ENCODE data around the gene ETS2.

The ETS2 gene

GRCh38 chr21:38761531-38761930 lies 44.2 kb upstream of the ETS2 start:
- TF ChIP-seq CTCF (conservative IDR thresholded peaks at IDR 0.05; ENCODE audit: control insufficient read depth, insufficient read depth, low read depth, low read length), result no peak
- DNase-seq (ENCODE audit: low read depth), result no peak
- H3K4me3 ChIP-seq (ENCODE audit: control insufficient read depth, low read depth, low read length), result no peak overlapping the region

GRCh38 chr21:38765056-38765455 lies 40.7 kb upstream of the ETS2 start:
- no peak overlapping the region for H3K4me3 ChIP-seq (ENCODE audit: control insufficient read depth, low read depth, low read length)
- peak; percentile 19 for DNase-seq (ENCODE audit: low read depth)
- TF ChIP-seq CTCF (conservative IDR thresholded peaks at IDR 0.05; ENCODE audit: control insufficient read depth, insufficient read depth, low read depth, low read length), result no peak

GRCh38 chr21:38766987-38767722 lies 38.6 kb upstream of the ETS2 start:
- no peak overlapping the region for H3K4me3 ChIP-seq (ENCODE audit: control insufficient read depth, low read depth, low read length)
- no peak for TF ChIP-seq CTCF (conservative IDR thresholded peaks at IDR 0.05; ENCODE audit: control insufficient read depth, insufficient read depth, low read depth, low read length)
- no peak for DNase-seq (ENCODE audit: low read depth)

GRCh38 chr21:38768471-38769063 lies 37.2 kb upstream of the ETS2 start:
- H3K4me3 ChIP-seq (ENCODE audit: control insufficient read depth, low read depth, low read length), result no peak overlapping the region
- TF ChIP-seq CTCF (conservative IDR thresholded peaks at IDR 0.05; ENCODE audit: control insufficient read depth, insufficient read depth, low read depth, low read length), result no peak
- peak; percentile 95 for DNase-seq (ENCODE audit: low read depth)

GRCh38 chr21:38769191-38769780 lies 36.4 kb upstream of the ETS2 start:
- no peak for TF ChIP-seq CTCF (conservative IDR thresholded peaks at IDR 0.05; ENCODE audit: control insufficient read depth, insufficient read depth, low read depth, low read length)
- peak; percentile 40 for DNase-seq (ENCODE audit: low read depth)
- H3K4me3 ChIP-seq (ENCODE audit: control insufficient read depth, low read depth, low read length), result no peak overlapping the region

- DNase-seq (ENCODE audit: low read depth), result no peak
- no peak for TF ChIP-seq CTCF (conservative IDR thresholded peaks at IDR 0.05; ENCODE audit: control insufficient read depth, insufficient read depth, low read depth, low read length)
- no peak overlapping the region for H3K4me3 ChIP-seq (ENCODE audit: control insufficient read depth, low read depth, low read length)
Observed at GRCh38 chr21:38770660-38771059, 35.1 kb upstream of the ETS2 start.

Data from fibroblast of mammary gland (primary cell).